CD4-positive, alpha-beta T cell treated with Interleukin-4 for 1 hour (primary cell): ENCODE results near the gene PSMD5.
"Not testable (repeated sequence)": the region's sequence is repeated elsewhere in the genome, so short reads cannot be mapped to it uniquely, and the experiment has no call there.

Experiments
- DNase-seq, 2 donors: peaks; one replicate each; pipeline ENCODE4 v3.0.0-alpha.2; 2020 to 2022

The PSMD5 gene

GRCh38 chr9:120854596-120855327, 12.0 kb upstream of the PSMD5 start:
- no peak for DNase-seq

GRCh38 chr9:120853198-120853597, 10.5 kb upstream of the PSMD5 start:
- DNase-seq = no peak

GRCh38 chr9:120852240-120853010, 9.7 kb upstream of the PSMD5 start:
- no peak for DNase-seq

GRCh38 chr9:120851449-120851848, 8.7 kb upstream of the PSMD5 start:
- DNase-seq = no peak

GRCh38 chr9:120850315-120850714, 7.6 kb upstream of the PSMD5 start:
- no peak for DNase-seq

- DNase-seq = no peak
Observed at GRCh38 chr9:120846906-120847305, 4.2 kb upstream of the PSMD5 start.

- peak; percentile 26 to 79 for DNase-seq
Observed at GRCh38 chr9:120846251-120846889, 3.6 kb upstream of the PSMD5 start.

- DNase-seq = no peak
Observed at GRCh38 chr9:120845255-120845654, 2.5 kb upstream of the PSMD5 start.

- no peak for DNase-seq
Observed at GRCh38 chr9:120841930-120842684, 615 bp downstream of the PSMD5 start.

GRCh38 chr9:120839146-120839545, 3.6 kb downstream of the PSMD5 start:
- DNase-seq = no peak

- no peak for DNase-seq
Observed at GRCh38 chr9:120837921-120838320, 4.8 kb downstream of the PSMD5 start.

GRCh38 chr9:120833325-120833724, 9.4 kb downstream of the PSMD5 start:
- no peak for DNase-seq

- DNase-seq = no peak
Observed at GRCh38 chr9:120832807-120833206, 9.9 kb downstream of the PSMD5 start.

GRCh38 chr9:120830865-120831264, 11.9 kb downstream of the PSMD5 start:
- DNase-seq = no peak

GRCh38 chr9:120830151-120830550, 12.6 kb downstream of the PSMD5 start:
- no peak for DNase-seq

GRCh38 chr9:120829650-120830049, 13.1 kb downstream of the PSMD5 start:
- no peak for DNase-seq

- no peak for DNase-seq
Observed at GRCh38 chr9:120820095-120820494, 22.6 kb downstream of the PSMD5 start.

GRCh38 chr9:120818595-120818994, 24.1 kb downstream of the PSMD5 start:
- no peak for DNase-seq

GRCh38 chr9:120815075-120815474, 27.6 kb downstream of the PSMD5 start:
- DNase-seq = no peak

- DNase-seq = no peak
Observed at GRCh38 chr9:120808931-120809330, 33.8 kb downstream of the PSMD5 start.

- no peak for DNase-seq
Observed at GRCh38 chr9:120807607-120808379, 34.9 kb downstream of the PSMD5 start.

GRCh38 chr9:120804784-120805363, 37.8 kb downstream of the PSMD5 start:
- not testable (repeated sequence) for DNase-seq
